GM18499 (cell line): ENCODE data around the gene MPPE1.

Experiments used
- ATAC-seq: cut with Tn5 transposase; IDR thresholded peaks from one replicate; pipeline ENCODE4 v1.9.1; 2021; ENCODE audit warnings: moderate number of reproducible peaks; ENCODE audit not compliant: insufficient read depth, unreplicated experiment

The MPPE1 gene

DNA sequence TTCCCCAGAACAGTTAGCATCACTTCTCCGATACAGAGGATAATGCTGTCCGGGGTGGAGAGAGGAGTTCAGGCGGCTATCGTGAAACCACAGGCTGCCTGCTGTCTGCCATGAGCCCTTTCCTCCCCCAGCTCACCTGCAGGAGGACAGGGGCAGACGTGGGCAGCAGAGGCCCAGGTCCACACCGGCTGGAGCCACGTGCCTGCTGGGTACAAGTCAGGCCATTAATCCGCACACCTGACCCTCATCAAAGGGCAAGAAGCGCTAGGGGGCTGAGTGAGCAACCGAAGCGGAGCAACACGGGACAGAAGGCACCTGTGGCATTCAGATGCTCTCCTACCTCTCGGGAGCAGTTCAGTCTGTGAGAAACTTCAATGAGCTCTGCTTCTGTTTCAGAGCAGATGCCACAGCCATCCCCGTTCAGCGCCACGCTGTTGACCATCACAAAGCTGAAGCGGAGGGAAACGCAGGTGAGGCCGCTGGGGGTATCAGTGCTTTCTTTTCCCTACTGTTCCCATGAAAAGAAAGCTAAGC is 21.5 kb downstream of the MPPE1 start:
- no peak for ATAC-seq

DNA sequence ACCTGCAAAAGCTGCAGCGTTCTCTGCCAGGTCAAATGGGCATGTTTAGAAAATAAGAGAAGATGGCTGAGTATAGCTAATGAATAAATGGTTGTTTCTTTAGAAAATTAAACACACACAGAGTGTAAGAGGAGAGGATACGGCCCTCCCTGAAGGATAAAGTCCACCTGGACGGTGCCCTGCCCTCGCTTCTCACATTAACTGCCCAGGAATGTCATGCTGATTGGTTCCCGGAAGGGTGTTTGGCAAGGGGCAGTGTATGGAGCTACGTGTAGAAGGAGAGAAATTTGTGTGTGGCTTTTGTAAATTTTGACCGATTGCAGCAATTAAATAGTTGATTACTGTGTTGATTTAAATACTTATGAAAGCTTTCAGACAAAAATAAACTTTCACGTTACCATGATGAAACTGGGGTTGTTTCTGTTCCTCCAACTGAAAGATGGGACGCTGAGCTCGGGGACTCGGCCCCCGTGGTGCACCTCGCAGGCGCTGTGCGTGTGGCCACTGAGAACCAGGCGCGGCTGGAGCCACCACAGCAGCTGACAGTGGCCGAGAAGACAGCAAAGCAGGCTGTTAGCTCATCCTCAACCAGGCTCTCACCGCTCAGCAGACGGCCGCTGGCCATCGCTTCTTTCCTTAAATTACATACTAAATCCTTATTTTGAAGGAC is 22.7 kb downstream of the MPPE1 start:
- no peak for ATAC-seq

DNA sequence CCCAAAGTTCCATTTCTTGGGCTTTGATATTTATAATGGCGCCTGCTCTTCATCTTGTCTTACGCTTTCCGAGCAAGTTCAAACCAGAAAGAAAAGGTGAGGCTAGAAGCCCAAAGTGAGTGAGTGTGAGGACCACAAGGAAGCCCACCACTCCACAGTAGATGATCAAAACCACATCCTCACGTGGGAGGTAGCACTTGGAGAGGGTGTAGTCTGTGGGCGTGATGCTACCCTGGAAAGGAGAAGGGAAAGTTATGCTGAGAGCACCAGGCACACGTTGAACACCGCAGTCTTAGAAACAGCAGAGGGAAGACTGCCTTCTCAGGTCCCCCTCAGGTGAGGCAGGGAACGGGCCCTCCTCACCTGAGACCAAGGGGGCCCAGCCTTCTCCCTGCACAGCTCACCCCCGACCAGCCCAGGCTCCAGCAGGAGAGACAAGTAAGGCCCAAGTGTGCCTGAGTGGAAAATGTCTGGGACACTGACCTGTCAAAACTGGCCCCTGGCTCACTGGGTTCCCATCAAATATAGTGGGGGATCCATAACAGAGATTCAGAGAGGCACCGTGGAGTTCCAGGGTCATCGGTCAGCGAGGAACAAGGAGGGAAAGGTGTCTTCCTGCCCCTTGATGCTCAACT is 23.6 kb downstream of the MPPE1 start:
- no peak for ATAC-seq

DNA sequence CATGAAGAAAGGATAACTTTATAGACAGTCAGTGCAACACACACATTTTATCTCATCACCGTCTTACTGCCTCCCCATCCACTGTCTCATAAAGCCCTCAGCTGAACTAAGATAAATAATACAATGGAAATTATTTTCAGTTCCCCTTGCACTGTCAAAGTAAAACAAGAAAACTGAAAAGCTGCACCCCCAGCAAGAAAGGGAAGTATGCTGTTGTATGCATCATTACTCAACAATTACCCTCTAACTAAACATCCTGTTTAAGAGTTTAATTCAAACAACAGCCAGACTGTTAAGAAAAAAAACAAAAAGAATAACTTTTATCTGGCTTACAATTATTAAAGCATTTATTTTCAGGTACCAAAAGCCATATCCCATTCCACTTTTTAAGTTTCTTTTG is 25.0 kb downstream of the MPPE1 start:
- peak; percentile 58 for ATAC-seq

DNA sequence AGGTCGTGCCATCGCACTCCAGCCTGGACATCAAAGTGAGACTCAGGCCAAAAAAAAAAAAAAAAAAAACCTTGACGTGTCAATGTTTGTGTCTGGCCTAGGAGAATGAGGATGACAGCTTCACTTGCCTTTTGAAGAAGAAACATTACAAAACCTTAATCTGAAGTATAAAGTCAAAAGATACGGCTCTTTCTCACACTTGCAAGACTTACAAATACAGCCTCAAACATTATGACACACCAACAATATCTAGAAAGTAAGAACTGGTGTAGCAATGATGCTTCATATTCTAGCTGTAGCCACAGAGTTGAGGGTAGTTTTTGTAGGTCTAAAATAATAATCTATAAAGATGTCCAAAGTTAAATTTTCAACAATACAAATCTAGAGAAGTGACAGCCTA is 25.5 kb downstream of the MPPE1 start:
- no peak for ATAC-seq

DNA sequence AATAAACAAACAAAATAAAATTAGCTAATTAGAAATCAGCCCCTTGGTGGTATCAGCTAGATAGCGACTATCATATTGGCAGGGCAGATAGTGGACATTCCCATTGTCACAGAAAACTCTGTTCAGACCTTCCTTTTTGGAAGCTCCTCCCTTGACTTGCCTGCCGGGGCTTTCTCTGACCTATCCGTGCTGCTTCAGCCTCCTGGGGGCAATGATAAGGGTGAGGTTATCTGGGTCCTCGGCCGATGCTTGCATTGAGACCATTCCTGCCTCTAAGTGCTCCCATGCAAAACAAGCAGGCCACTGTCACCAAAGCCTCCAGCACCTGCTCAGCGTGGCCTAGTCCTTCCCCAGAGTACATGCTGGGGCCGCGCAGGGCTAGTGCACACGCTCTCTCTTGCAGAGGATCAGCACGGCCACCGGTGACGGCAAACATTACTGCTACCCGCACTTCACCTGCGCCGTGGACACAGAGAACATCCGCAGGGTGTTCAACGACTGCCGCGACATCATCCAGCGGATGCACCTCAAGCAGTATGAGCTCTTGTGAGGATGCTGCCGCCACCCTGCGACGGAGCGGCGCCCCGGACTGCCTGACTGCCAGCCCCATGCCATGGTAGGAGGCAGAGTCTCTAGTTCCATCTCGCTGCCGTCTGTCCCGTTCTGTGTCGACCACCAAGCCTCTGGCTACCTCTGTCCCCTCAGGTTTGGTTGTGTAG is 27.4 kb downstream of the MPPE1 start:
- ATAC-seq = no peak

DNA sequence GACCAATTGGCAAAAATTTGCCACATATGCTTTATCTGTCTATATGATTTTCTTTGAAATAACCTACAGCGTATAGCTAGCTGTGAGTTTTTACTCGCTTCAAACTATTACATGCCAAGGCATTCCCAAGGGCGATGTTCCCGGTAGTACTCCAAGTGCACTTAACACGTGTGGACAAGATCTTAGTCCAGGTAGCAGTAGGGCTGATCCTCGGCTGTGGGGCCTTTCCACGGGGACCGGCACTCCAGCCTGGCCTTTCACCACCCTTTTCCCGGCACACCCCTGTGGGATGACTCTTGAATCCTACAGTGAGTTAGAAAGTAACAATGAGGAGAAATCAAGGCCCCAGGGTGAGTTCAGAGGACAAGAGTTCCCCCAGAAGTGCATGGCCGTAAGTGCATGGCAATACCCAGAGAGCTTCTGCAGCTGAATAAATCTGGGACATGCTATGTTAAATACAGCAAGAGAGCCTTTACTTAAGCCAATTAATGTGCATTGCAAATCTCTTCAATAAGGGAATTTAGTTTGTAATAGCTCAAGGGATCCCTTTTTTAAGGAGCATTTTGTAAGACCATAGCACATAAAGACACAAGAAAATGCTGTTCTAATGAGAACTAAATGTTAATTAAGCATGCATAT is 30.5 kb downstream of the MPPE1 start:
- no peak for ATAC-seq

DNA sequence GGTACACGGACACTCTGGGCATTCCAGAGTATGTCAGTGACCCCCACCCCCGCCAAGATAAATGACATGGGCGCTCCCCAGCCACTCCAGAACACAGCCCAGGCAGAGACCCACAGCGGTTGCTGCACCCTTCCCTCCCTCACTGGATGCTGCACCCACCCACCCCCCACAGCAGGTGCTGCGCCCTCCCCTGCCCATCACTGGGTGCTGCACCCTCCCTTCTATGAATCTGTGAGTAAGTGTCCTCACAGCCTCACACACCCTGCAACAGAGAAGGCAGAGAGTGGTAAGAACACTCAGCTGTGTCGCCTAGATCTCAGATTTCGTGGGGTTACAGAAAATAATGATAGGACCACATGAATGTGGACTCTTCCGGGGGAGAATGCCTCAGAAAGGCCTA is 33.4 kb downstream of the MPPE1 start:
- ATAC-seq = no peak

DNA sequence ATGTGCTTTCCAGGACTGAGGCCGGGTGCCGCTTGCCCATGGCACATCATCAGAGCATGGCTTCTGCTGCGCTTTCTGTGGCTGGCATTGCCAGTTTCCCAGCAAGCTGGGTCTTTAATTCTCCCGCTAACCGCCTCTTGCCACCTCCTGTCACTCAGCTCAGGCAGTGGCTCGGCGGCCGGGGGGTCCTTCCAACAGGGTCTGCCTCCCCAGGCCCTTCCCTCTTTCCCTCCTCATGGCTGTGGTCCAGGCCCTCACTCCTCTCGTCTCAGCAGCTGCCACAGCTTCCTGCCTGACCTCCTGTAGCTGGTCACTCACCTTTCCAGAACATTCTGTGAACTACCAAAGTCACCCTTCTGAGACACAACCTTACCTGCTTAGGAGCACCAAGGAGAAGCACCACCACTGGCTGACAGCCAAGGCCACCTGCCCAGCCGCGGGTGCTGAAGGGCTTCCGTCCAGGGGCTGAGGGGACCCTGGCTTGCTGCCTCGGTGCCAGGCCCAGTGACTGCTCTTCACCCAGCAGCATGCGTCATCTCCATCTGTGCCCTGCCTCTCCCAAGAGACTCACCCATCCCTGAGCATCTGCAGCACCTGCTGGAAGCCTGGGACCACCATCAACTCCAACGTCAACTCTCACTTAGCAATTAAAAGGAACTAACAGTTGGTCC is 34.3 kb downstream of the MPPE1 start:
- no peak for ATAC-seq

DNA sequence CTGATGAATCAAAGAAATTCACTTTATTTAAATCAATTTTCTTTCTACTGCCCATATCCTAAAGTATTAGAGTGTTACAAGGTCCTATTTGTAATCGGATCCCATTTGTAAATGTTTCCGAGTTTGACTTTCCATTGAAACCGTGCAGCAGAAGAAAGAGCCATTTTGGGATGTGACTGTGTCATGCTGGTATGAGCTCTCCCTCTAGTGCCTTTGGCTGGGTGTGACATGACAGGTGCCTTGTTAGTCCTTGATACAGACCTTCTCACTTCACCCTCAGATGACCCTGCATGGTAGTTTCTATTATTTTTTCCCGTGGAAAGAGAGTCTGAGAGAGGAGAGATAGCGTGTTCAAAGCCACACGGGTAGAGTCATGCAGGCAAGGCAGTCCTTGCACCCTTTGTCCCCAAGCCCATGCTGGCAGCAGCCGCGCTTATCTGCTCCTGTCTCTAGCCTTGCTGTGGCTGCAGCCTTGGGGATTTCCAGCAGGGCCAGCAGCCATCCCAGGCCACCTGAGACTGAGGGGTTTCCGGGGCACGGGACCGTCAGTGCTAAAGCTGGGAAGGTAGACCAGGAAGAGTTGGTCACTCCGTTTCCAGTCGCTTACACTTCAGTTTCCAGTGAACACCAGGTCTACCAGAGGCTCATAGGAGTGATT is 35.5 kb downstream of the MPPE1 start:
- no peak for ATAC-seq

DNA sequence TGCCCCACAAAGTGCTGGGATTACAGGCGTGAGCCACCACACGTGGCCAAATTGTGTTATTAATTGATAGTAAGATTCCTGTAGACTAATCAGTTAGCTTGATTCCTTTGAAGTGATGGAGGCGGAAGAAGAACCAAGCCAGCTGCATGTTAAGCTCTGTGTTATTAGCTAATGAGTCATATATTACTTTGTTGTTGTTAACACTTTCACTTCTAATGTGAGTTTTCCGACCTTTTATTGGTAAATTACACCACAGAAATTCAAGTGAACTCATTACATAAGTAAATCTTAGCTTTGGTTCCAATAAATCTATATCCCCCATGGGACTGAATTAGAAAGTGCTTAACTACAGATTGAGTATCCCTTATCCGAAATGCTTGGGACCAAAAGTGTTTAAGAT is 36.6 kb downstream of the MPPE1 start:
- ATAC-seq = no peak

DNA sequence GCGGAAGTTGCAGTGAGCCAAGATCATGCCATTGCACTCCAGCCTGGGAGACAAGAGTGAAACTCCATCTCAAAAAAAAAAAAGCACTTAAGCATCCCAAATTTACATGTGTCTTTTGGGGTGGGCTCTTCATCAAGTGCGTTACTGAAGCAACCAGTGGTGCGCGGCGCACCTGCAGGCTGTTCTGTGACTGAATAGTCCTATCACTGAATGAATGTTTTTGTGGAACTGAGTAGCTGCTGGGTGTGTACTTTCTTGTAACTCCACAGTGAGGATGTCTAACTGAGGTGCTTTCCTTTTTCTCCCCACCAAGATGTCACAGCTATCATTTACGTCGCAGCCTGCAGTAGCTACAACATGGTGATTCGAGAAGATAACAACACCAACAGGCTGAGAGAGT is 39.9 kb downstream of the MPPE1 start:
- no peak for ATAC-seq

DNA sequence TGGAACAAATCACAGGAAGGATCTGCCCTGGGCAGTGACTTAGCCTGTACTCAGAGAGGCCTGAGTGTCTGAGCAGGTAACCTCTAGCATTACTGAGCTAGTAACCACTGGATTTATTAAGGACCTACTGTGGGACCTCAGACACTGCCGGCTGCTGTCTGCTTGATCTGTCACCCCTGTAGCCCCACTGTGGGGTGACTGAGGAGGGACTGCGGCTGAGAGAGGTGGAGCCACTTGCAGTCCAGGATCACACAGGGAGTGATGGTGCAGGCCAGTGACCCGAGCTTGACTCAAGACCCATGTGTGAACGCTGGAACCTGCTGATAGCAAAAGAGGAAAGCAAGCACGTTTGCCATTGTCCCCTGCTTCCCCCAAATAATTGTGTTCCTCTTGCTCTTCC is 41.4 kb downstream of the MPPE1 start:
- ATAC-seq = no peak

DNA sequence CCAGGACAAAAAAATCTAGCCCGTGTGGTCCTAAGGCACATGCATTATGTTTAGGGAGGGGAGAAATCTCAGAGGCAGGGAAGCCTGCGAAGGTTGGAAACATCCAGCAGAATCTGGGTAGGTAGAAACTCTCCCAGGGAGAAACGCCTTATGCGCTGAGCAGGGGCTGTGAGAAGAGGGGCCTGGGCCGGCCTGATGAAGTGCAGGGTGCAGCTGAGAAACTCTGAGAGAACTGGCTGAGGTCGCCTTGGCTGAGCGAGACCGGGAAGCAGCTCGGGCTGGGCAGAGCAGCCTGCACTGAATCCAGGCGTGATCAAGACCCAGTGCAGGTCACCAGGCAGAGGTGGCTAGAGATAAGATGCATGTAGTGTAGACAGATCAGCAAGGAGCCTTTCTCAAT is 41.8 kb downstream of the MPPE1 start:
- no peak for ATAC-seq

DNA sequence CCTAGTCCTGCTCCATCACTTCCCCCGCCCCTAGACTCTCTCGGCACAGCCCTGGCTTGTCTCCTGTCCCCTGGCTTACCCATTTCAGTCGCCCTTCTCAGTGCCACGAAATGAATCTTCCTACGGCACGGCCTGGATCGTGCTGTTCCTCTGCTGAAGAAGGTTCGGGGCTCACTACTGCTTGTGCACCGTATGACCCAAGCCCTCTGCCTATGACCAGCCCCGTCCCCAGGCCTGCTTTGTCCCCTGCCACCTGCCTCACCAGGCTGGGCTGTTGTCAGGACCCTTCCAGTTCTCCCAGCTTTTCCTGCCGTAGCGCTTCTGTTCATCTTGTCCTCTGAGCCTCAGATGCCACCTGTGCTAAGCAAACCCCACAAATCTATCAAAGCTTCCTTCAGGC is 43.0 kb downstream of the MPPE1 start:
- ATAC-seq = no peak

DNA sequence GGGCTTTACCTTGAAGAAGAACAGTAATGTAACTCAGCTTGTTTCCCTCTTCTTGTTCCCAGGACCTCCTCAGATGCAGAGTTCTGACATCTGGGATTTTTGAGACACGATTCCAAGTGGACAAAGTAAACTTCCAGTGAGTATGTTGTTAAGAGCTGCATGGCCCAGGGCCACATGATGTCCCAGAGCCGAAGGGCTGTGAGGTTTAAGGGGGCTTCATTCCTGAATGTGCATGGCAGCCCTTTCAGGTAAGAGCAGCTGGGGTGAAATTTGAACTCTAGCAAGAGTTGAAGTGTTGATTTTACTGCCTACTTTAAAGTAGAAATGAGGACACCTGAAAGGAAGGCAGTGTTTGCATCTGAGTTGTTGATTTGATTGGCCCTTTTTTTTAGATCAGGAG is 43.6 kb downstream of the MPPE1 start:
- ATAC-seq = no peak

DNA sequence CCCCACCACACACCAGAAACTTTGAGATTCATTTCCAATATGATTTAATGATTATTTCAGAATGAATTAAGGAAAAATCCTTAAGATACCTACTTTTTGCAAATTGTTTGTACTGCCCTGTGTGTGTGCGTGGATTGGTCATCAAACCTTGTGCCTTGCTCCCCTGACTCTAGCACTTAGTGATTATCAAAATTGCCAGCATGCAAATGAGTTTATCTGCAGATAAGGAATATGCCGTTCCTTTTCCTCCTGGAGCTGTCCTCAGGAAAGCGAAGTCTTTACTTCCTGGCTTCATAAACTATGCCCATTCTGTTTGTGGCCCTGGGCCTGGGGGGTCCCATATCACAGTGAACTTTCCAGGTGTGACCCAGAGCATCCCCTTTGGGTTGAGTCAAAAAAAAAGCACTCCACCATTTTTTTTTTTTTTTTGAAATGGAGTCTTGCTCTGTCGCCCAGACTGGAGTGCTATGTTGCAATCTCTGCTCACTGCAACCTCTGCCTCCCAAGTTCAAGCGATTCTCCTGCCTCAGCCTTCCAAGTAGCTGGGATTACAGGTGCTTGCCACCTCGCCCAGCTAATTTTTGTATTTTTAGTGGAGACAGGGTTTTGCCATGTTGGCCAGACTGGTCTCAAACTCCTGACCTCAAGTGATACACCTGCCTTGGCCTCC is 45.5 kb downstream of the MPPE1 start:
- ATAC-seq = no peak

DNA sequence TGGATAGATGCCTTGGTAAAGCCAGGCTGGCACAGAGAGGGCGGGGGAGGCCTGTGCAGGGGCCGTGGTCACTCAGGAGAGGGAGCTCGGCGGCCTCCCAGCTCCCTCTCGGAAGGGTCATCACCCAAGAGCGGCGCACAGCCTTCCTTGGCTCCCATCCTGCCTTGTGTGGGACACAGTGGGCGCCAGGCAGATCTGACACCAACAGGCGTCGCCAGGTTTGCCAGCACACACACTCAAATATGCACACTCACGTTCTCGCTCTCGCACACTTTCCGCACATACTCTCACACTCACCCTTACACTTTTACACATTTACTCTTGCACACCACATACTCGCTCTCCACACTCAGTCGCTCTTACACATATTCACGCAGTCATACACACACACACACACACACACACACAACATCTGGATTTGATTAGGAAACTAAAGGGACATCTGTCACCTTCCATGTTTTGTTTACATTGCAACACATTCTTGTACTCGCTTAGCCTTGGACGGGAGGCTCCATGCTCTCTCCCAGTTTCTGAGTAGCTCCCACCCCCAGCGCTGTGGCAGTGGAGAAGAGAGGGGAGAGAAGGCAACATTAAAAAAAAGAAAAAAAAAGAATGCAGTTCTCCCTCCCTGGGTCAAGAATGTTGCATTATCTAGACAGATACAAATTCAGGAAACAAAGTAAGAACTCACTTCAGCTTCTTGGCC is 46.4 kb downstream of the MPPE1 start:
- no peak for ATAC-seq
